HEK293T (cell line): Measurements from ENCODE around the gene ASAP2.
A peak's percentile ranks its signal among the peaks of the same experiment; 100 is the strongest.

ENCODE experiments used
- CTCF ChIA-PET: fragments of 350-600 bp; formaldehyde crosslinking; extraction: SDS; loops from one replicate; lab custom pipeline; 2021; ENCODE audit warnings: antibody characterized with exemption, inconsistent platforms; lab: Yijun Ruan, JAX
- POLR2A ChIA-PET: fragments of 350-600 bp; formaldehyde crosslinking; extraction: SDS; loops from one replicate; lab custom pipeline; 2020; ENCODE audit warnings: antibody characterized with exemption, inconsistent platforms; lab: Yijun Ruan, JAX
- DNase-seq: peaks from one replicate; pipeline ENCODE4 v3.0.0; 2012; ENCODE audit warnings: mixed read lengths; ENCODE audit errors: extremely low spot score
- ARNT ChIP-seq: fragments of 450-650 bp; IDR thresholded peaks from 2 replicates; pipeline ENCODE4 v1.6.1; 2017; ENCODE audit warnings: mild to moderate bottlenecking
- BHLHE40 ChIP-seq: fragments of 450-650 bp; IDR thresholded peaks from 2 replicates; pipeline ENCODE4 v1.6.1; 2016; ENCODE audit warnings: mild to moderate bottlenecking, moderate library complexity, borderline replicate concordance
- CTBP1 ChIP-seq: fragments of 450-650 bp; IDR thresholded peaks from 2 replicates; pipeline ENCODE4 v1.6.1; 2016; ENCODE audit warnings: borderline replicate concordance
- ELF4 ChIP-seq: fragments of 450-650 bp; IDR thresholded peaks from 2 replicates; pipeline ENCODE4 v1.6.1; 2017; ENCODE audit warnings: antibody characterized with exemption
- FOXA1 ChIP-seq: fragments of 450-650 bp; IDR thresholded peaks from 2 replicates; pipeline ENCODE4 v1.6.1; 2016; ENCODE audit warnings: mild to moderate bottlenecking
- FOXK2 ChIP-seq: fragments of 450-650 bp; IDR thresholded peaks from 2 replicates; pipeline ENCODE4 v1.6.1; 2016; ENCODE audit warnings: mild to moderate bottlenecking
- FOXM1 ChIP-seq: fragments of 450-650 bp; IDR thresholded peaks from 2 replicates; pipeline ENCODE4 v1.6.1; 2017; ENCODE audit warnings: mild to moderate bottlenecking, borderline replicate concordance
- HDGF ChIP-seq: fragments of 450-650 bp; IDR thresholded peaks from 2 replicates; pipeline ENCODE4 v1.6.1; 2017; ENCODE audit warnings: antibody characterized with exemption, borderline replicate concordance
- L3MBTL2 ChIP-seq: fragments of 450-650 bp; conservative IDR thresholded peaks from 2 replicates; pipeline ENCODE4 v1.6.1; 2016; ENCODE audit warnings: mild to moderate bottlenecking
- LEF1 ChIP-seq: fragments of 450-650 bp; IDR thresholded peaks from 2 replicates; pipeline ENCODE4 v1.6.1; 2017; ENCODE audit warnings: mild to moderate bottlenecking, borderline replicate concordance
- NFRKB ChIP-seq: fragments of 450-650 bp; IDR thresholded peaks from 2 replicates; pipeline ENCODE4 v1.6.1; 2016; ENCODE audit warnings: mild to moderate bottlenecking, moderate library complexity
- SP1 ChIP-seq: fragments of 450-650 bp; IDR thresholded peaks from 2 replicates; pipeline ENCODE4 v1.6.1; 2017
- SUZ12 ChIP-seq: fragments of 450-650 bp; IDR thresholded peaks from 2 replicates; pipeline ENCODE4 v1.6.1; 2016; ENCODE audit warnings: mild to moderate bottlenecking
- TARDBP ChIP-seq: fragments of 450-650 bp; IDR thresholded peaks from 2 replicates; pipeline ENCODE4 v1.6.1; 2016
- ZNF384 ChIP-seq: fragments of 450-650 bp; IDR thresholded peaks from 2 replicates; pipeline ENCODE4 v1.6.1; 2016
- TF ChIP-seq, protein P1 (sequence below): fragments of 450-650 bp; IDR thresholded peaks from 2 replicates; pipeline ENCODE4 v1.6.1; 2016

The ASAP2 gene

DNA sequence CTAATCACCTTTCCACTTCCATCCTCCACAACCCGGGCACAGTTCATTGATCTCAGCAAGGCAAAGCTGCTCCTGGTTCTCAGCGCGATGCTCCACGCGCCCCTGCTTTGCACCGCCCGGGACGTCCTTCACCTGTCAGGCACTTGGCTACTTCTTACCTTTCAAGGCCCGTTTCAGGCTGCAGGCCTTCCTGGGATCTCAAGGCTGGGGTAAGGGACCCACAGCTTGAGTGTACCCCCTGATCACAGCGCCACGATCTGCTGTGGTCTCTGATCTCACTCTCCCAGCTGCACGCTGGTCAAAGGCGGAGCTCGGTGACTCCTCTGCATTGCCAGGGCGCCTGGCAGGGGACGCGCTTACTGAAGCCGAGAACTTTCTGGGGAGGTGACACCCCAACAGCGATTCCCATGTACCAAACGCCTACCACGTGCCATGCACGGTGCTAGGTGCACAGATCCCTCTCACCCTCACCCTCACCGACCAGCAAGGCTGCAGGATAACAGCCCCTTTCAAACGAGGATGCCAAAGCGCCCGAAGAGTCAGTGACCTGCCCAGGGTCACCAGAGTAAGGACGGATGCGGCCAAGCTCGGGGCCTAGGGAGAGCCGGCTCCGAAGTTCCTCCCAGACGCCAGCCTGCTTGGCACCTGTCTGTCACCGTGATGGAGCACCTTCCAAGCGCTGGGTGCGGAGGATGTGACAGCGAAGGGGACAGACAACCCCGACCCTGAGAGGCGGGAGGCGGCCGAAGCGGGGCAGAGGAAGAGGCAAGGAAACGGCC, 215.9 kb downstream of the ASAP2 start:
- TF ChIP-seq NFRKB (no peak), FOXA1 (no peak), CTBP1 (no peak), ZNF384 (no peak), ELF4 (no peak), L3MBTL2 (peak; percentile 66)
- TF ChIP-seq, protein P1, sequence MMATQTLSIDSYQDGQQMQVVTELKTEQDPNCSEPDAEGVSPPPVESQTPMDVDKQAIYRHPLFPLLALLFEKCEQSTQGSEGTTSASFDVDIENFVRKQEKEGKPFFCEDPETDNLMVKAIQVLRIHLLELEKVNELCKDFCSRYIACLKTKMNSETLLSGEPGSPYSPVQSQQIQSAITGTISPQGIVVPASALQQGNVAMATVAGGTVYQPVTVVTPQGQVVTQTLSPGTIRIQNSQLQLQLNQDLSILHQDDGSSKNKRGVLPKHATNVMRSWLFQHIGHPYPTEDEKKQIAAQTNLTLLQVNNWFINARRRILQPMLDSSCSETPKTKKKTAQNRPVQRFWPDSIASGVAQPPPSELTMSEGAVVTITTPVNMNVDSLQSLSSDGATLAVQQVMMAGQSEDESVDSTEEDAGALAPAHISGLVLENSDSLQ: peak; percentile 94
- ChIA-PET CTCF (interaction anchor here (0.6 to 1.1 kb wide), 3 partner anchors 52 to 576 kb away, joined by 3 read pairs; partner anchors contain the start of gene ASAP2), POLR2A (interaction anchor here (1.0 to 1.1 kb wide), 2 partner anchors 21 to 208 kb away, joined by 3 to 4 read pairs; partner anchors contain the start of gene YWHAQ)

DNA sequence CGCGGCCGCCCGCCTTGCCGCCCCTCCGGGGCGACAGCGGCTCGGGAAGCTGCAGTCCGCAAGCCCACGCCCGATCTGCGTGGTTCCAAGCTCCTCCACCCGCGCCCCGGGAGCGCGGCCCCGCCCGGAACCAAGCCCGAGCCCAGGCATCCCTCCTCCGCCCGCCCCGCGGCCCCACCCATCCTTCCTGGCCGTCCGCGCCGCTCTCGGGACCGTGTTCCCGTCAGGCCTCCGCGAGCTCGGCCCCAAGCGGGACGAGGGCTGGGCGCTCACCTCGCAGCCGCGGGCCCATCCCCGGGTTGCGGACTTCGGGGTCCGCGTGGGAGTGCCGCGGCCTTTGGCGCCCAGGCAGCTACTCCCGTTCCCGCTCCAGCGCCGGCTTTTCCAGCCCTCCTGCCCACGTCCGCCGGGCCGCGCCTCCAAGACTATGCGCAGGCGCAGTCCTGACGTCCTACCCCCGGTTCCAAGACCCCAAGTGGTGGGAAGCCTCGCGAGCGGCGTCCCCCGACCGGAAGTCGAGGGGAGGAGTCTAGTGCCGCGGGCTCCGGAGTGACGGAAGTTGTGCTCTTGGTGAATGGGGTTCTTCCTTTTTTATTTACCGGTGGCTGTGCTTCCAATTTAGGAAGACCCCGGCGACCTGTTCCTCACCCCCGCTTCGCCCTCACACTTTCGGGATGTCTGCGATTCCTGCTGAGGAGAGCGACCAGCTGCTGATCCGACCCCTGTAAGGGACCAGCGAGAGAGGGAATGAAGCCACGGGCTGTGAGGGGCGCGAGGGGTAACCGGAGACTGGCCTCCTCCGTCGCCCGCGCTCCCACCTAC, 216.7 kb downstream of the ASAP2 start, which contains the start of the genes CPSF3 and ITGB1BP1:
Gene CPSF3 (plus strand): TSS at position 555 of the 822 bp plus-strand sequence. CDS start 120 bp downstream, at position 675.
Gene ITGB1BP1 (minus strand): TSS at position 429 of the 822 bp plus-strand sequence. CDS start 4,831 bp downstream, outside the sequence.
- DNase-seq: peak; percentile 100
- TF ChIP-seq FOXK2: no peak
- peak; percentile 35; the same call in 1 of the 2 replicates for TF ChIP-seq ELF4
- peak; percentile 62; the same call in 1 of the 2 replicates for TF ChIP-seq FOXM1
- TF ChIP-seq, protein P1: peak; percentile 3; the same call in 1 of the 2 replicates
- ChIA-PET POLR2A (interaction anchor here (1.0 to 1.5 kb wide), 3 partner anchors 22 to 207 kb away, joined by 3 to 4 read pairs (median 4); partner anchors contain the start of genes ADAM17 and YWHAQ), CTCF (interaction anchor here (0.6 to 1.1 kb wide), 3 partner anchors 52 to 576 kb away, joined by 3 read pairs; partner anchors contain the start of gene ASAP2)

More for the DNA sequence above, 215.9 kb downstream of the ASAP2 start:
- peak; percentile 27 for DNase-seq

DNA sequence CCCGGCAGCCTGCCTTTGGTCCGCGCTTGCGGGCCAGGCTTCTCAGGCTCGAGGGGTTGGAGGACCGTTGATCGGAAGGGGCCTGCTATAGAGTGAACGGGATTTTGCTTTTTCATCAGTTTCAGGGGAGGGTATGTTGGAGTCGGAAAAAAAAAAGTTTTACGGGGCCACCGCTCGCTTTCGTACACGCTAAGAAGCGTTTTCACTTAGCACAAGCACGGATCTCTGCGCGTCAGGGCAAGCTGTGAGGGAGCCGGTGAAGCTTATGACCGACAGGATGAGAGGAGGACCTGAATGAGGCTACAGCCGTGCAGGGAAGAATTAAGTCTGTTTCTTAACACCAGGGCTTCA, 217.3 kb downstream of the ASAP2 start:
- no peak for TF ChIP-seq ZNF384
- TF ChIP-seq NFRKB: no peak
- no peak for DNase-seq
- ChIA-PET POLR2A (interaction anchor here (1.1 to 1.5 kb wide), 2 partner anchors 132 to 207 kb away, joined by 4 read pairs; partner anchors contain the start of genes ADAM17 and YWHAQ), CTCF (no interaction called here)

DNA sequence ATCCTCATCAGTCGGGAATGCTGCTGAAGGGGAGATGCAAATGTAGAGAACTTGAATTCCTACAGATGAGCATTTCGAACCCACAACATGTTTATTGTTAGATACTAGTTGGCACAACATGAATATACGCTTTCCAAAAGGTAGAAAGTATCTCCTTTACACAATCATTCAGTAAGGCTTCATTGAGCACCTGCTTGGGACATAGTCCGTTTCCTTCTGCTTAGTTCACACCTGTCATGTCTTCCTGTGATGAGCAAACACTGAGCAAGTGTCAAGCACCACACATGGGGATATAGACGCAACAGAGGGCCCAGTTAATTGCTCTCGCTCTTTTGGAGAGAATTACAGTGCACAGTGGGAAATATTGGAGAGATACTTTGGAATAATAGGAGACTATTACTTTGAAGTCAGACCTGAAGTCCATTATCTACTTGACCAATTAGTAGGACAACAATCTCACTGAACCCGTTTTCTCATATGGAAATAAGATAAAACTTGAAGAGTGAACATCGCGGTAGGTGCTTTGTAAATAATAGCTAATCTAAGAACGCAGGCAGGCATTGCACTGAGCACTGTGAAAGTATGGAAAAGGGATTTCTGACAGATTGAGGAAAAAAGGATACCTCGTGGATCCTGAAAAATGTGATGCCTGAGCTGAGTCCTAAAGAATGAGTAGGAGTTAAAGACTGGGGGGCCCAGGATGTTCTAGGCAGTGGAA, 218.0 kb downstream of the ASAP2 start:
- DNase-seq: no peak
- POLR2A ChIA-PET: interaction anchor here (1.5 kb wide), 1 partner anchor 131 kb away, joined by 4 read pairs; the partner anchor contains the start of gene ADAM17
- TF ChIP-seq LEF1 (no peak), BHLHE40 (no peak), SP1 (no peak), SUZ12 (no peak), L3MBTL2 (no peak), ZNF384 (no peak), TARDBP (no peak), FOXA1 (no peak), NFRKB (no peak), HDGF (no peak), FOXK2 (no peak), FOXM1 (no peak)
- CTCF ChIA-PET: no interaction called here

DNA sequence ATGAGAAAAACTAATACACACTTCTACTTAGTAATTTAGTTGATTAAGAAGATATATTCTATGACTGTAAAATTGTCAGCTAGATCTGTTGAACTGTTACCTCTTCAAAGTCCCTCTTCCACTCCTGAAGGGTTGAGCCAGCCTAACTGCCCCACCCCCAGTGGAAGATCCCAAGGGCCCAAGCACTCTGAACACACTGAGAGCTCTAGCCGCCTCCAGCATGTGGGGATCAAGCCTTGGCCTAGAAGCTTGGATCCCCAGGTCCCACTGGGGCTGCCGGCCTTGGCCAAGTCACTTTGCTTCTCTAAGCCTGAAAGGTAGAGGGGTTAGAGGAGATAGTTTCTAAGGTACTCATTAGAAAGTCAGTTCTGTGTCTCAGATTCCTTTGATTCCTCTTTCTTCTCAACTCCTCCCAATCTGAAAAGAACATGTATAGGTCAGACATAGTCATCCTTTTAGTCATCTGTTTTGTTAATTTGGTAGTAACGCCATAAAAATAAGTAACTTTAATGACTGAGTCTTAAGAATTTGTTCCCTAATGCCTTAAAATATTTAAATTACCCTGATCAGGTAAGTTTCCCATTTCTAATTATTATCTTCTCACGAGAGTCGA, 222.5 kb downstream of the ASAP2 start:
- TF ChIP-seq TARDBP (no peak), ELF4 (no peak), LEF1 (no peak), HDGF (no peak), FOXA1 (no peak), L3MBTL2 (no peak), BHLHE40 (no peak), FOXK2 (no peak), CTBP1 (no peak), ARNT (no peak), SUZ12 (no peak)
- TF ChIP-seq, protein P1: no peak
- DNase-seq: no peak
- ChIA-PET POLR2A (no interaction called here), CTCF (no interaction called here)
